ENCODE measurements around the gene TEKTIP1.

- TF ChIP-seq BRCA1 (IDR thresholded peaks at IDR 0.05; ENCODE audit: low read depth, low read length) = no peak
- no peak for TF ChIP-seq FOXM1 (IDR thresholded peaks at IDR 0.05; ENCODE audit: low read depth, low read length)
- no peak for TF ChIP-seq BHLHE40 (IDR thresholded peaks at IDR 0.05; ENCODE audit: borderline replicate concordance in 1 of 2, low read depth in 2 of 2, low read length in 1 of 2)
- TF ChIP-seq, protein P1, sequence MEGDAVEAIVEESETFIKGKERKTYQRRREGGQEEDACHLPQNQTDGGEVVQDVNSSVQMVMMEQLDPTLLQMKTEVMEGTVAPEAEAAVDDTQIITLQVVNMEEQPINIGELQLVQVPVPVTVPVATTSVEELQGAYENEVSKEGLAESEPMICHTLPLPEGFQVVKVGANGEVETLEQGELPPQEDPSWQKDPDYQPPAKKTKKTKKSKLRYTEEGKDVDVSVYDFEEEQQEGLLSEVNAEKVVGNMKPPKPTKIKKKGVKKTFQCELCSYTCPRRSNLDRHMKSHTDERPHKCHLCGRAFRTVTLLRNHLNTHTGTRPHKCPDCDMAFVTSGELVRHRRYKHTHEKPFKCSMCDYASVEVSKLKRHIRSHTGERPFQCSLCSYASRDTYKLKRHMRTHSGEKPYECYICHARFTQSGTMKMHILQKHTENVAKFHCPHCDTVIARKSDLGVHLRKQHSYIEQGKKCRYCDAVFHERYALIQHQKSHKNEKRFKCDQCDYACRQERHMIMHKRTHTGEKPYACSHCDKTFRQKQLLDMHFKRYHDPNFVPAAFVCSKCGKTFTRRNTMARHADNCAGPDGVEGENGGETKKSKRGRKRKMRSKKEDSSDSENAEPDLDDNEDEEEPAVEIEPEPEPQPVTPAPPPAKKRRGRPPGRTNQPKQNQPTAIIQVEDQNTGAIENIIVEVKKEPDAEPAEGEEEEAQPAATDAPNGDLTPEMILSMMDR (IDR thresholded peaks at IDR 0.05 in 2 of 3, conservative IDR thresholded peaks at IDR 0.05 in 1 of 3; ENCODE audit: control insufficient read depth in 2 of 3, extremely low read depth in 1 of 3, insufficient read depth in 1 of 3, low read depth in 3 of 3, low read length in 3 of 3) = no peak
- TF ChIP-seq EGR1 (IDR thresholded peaks at IDR 0.05; ENCODE audit: borderline replicate concordance in 1 of 2, low read depth in 2 of 2, low read length in 2 of 2) = no peak
- no peak for TF ChIP-seq CHD2 (IDR thresholded peaks at IDR 0.05; ENCODE audit: borderline replicate concordance, low read depth, low read length)
- no peak for TF ChIP-seq NFIC (IDR thresholded peaks at IDR 0.05; ENCODE audit: low read depth, low read length)
- TF ChIP-seq E2F4 (IDR thresholded peaks at IDR 0.05; ENCODE audit: low read depth, low read length) = no peak
Measured at GRCh38 chr19:3518255-3518654, 20.7 kb upstream of the TEKTIP1 start.
